NT2/D1 (cell line): ENCODE results near the gene FRMD4A.

ENCODE experiments used
- SUZ12 ChIP-seq: IDR thresholded peaks from 2 replicates; pipeline ENCODE4 v1.6.1; 2011; ENCODE audit not compliant: insufficient read length, insufficient read depth; ENCODE audit errors: extremely low read depth
- YY1 ChIP-seq: IDR thresholded peaks from 2 replicates; pipeline ENCODE4 v1.6.1; 2011; ENCODE audit not compliant: insufficient read length, insufficient read depth
- ZNF274 ChIP-seq: IDR thresholded peaks from 2 replicates; pipeline ENCODE4 v1.6.1; 2011; ENCODE audit warnings: mild to moderate bottlenecking, low read depth, low read length

GRCh38 chr10:14278533-14278932 lies 52.2 kb downstream of the FRMD4A start:
- TF ChIP-seq YY1 (no peak), ZNF274 (no peak), SUZ12 (no peak)
